ENCODE data around the gene FRS3. TPM values are rescaled to one million over a fixed set of nuclear protein-coding genes. Genes with fewer than 3 reads are reported as not detected.

FRS3 gene
- total RNA-seq, 2 experiments from 2014 or later: 5.6 to 8.7 TPM

DNA sequence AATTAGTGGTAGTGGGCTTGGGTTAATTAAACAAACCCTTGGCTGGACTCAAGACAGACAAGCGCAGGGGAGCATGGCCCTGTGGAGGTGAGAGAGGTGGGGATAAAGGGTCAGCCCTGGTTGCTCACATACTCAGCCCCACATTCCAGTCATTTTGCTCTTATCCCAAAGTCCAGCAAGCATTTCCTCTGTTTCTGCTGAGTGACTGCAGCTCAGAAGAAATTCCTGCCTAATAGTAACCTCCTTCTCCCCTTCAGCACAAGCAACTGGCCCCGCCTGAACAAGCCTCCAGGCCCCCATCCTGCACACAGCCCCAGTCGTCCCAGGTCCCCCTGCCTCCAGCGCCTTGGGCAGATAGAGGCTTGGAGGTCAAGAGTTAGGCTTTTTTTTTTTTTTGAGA lies 40.7 kb downstream of the FRS3 start:
- intact Hi-C loops (cut with micrococcal nuclease; ENCODE audit: unreplicated experiment): no loop called here
- no peaks in the 10 kb centered on the region for H3K9me2 ChIP-seq (ENCODE audit: insufficient read depth, low read length)
- ChIA-PET POLR2A (no interaction called here), CTCF (ENCODE audit: unreplicated experiment) (interaction anchor here (0.6 to 1.8 kb wide), 2 partner anchors 11 to 34 kb away, joined by 3 to 6 read pairs; no protein-coding TSS in a partner anchor)
- H3K79me2 ChIP-seq (ENCODE audit: insufficient read depth, low read depth, low read length): no peaks in the 10 kb centered on the region
- no peak for DNase-seq (ENCODE audit: low spot score)
- peaks cover 9% of the 10 kb centered on the region for H3K4me1 ChIP-seq (ENCODE audit: insufficient read depth, low read length, poor library complexity, severe bottlenecking)
- no peaks in the 10 kb centered on the region for H4K20me1 ChIP-seq (ENCODE audit: insufficient read depth, low read length)
- no peak overlapping the region for H3K4me2 ChIP-seq (ENCODE audit: low read length)
- H3K4me3 ChIP-seq (ENCODE audit: low read depth, low read length, poor library complexity, severe bottlenecking): no peak overlapping the region
- no TSS peak for BruUV-seq (replicated peaks)
- H3K27ac ChIP-seq (ENCODE audit: low read depth, low read length, poor library complexity, severe bottlenecking): no peak overlapping the region
- no peak for TF ChIP-seq EZH2phosphoT487 (IDR thresholded peaks at IDR 0.05; ENCODE audit: borderline replicate concordance, low read depth, low read length)
- TF ChIP-seq, protein P1, sequence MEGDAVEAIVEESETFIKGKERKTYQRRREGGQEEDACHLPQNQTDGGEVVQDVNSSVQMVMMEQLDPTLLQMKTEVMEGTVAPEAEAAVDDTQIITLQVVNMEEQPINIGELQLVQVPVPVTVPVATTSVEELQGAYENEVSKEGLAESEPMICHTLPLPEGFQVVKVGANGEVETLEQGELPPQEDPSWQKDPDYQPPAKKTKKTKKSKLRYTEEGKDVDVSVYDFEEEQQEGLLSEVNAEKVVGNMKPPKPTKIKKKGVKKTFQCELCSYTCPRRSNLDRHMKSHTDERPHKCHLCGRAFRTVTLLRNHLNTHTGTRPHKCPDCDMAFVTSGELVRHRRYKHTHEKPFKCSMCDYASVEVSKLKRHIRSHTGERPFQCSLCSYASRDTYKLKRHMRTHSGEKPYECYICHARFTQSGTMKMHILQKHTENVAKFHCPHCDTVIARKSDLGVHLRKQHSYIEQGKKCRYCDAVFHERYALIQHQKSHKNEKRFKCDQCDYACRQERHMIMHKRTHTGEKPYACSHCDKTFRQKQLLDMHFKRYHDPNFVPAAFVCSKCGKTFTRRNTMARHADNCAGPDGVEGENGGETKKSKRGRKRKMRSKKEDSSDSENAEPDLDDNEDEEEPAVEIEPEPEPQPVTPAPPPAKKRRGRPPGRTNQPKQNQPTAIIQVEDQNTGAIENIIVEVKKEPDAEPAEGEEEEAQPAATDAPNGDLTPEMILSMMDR (conservative IDR thresholded peaks at IDR 0.05; ENCODE audit: low read length): no peak
- no peaks in the 10 kb centered on the region for H3K9me3 ChIP-seq (ENCODE audit: low read length)
- H3K36me3 ChIP-seq (ENCODE audit: insufficient read depth, low read length): no peaks in the 10 kb centered on the region
- H2AFZ ChIP-seq (ENCODE audit: low read length): no peak overlapping the region

DNA sequence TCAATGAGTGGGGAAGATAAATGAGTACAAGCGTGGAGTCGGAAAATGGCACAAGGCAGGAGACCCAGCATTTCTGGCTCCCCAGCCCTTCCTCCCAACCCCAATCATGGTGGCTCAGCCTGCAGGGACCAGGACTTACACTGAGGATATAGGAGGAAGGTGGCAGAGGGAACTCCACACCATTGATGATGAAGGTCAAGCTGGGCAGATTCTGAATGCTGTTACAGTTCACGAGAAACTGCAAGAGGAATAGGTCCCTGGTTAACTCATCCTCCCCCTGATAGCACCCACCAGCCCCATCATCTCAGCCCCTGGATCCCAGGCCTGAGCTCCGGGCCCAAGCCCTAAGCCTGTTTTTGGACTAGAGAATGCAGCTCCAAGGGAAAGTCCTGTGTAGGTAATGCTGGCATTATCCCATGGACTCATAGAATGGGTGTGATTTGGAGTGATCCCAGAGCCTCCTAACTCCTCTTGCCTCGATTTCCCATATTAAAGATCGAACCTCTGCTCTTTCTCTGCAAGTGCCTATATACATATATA lies 42.0 kb downstream of the FRS3 start:
- no TSS peak for BruUV-seq (replicated peaks)
- intact Hi-C loops (cut with micrococcal nuclease; ENCODE audit: unreplicated experiment): no loop called here
- POLR2A ChIA-PET: no interaction called here
- no peaks in the 10 kb centered on the region for H3K9me3 ChIP-seq (ENCODE audit: low read length)
- H3K4me1 ChIP-seq (ENCODE audit: insufficient read depth, low read length, poor library complexity, severe bottlenecking): peaks cover 21% of the 10 kb centered on the region
- no peak for TF ChIP-seq EZH2phosphoT487 (IDR thresholded peaks at IDR 0.05; ENCODE audit: borderline replicate concordance, low read depth, low read length)
- TF ChIP-seq, protein P1 (conservative IDR thresholded peaks at IDR 0.05; ENCODE audit: low read length): no peak
- H3K9me2 ChIP-seq (ENCODE audit: insufficient read depth, low read length): no peaks in the 10 kb centered on the region
- CTCF ChIA-PET (ENCODE audit: unreplicated experiment): interaction anchor here (1.8 kb wide), 1 partner anchor 33 kb away, joined by 6 read pairs; no protein-coding TSS in a partner anchor
- H3K79me2 ChIP-seq (ENCODE audit: insufficient read depth, low read depth, low read length): peaks cover 11% of the 10 kb centered on the region; the same call in 1 of the 2 replicates
- H3K4me3 ChIP-seq (ENCODE audit: low read depth, low read length, poor library complexity, severe bottlenecking): no peak overlapping the region
- no peaks in the 10 kb centered on the region for H4K20me1 ChIP-seq (ENCODE audit: insufficient read depth, low read length)
- no peak for DNase-seq (ENCODE audit: low spot score)
- H3K36me3 ChIP-seq (ENCODE audit: insufficient read depth, low read length): no peaks in the 10 kb centered on the region
- no peak overlapping the region for H2AFZ ChIP-seq (ENCODE audit: low read length)
- no peak overlapping the region for H3K4me2 ChIP-seq (ENCODE audit: low read length)
- no peak overlapping the region for H3K27ac ChIP-seq (ENCODE audit: low read depth, low read length, poor library complexity, severe bottlenecking)

DNA sequence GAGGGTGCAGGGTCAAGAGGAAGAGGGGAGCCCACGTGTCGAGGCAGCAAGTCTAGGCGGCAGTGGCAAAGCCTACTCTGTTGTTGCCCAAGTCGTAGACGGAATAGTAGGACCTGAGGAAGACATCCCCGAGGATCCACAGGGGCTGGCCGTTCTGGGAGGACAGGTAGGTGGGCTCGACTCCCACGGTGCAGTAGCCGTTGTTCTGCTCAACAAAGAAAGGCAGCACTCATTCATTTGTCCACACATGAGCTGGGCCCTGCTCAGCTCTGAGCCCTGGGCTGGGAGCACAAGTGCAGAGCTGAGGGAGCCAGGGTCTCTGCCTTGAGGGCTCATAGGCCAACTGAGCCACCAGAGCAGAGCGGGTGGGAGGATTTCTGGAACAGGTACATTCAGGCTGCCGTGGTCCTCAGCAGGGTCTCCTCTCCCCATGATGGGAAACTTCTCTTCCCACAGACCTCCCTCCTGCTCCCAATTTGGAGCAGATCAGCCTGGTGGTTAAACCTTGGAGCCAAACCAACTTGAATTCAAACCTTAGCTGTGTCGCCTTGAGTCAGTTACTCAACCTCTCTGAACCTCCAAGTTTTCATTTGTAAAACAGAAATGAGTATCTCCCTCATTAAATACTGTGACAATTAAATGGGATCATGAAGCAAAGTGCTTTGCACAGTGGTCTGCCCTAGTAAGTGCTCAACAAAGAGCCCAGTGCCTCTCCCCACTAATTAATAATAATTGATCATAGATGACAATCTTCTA lies 42.7 kb downstream of the FRS3 start:
- TF ChIP-seq EZH2phosphoT487 (IDR thresholded peaks at IDR 0.05; ENCODE audit: borderline replicate concordance, low read depth, low read length): no peak
- TF ChIP-seq, protein P1 (conservative IDR thresholded peaks at IDR 0.05; ENCODE audit: low read length): no peak
- no peak for DNase-seq (ENCODE audit: low spot score)
- Histone ChIP-seq H3K36me3 (ENCODE audit: insufficient read depth, low read length) (no peaks in the 10 kb centered on the region), H3K9me3 (ENCODE audit: low read length) (no peaks in the 10 kb centered on the region), H3K4me3 (ENCODE audit: low read depth, low read length, poor library complexity, severe bottlenecking) (no peak overlapping the region), H3K4me2 (ENCODE audit: low read length) (no peak overlapping the region), H3K9me2 (ENCODE audit: insufficient read depth, low read length) (no peaks in the 10 kb centered on the region), H3K4me1 (ENCODE audit: insufficient read depth, low read length, poor library complexity, severe bottlenecking) (peaks cover 28% of the 10 kb centered on the region), H3K27ac (ENCODE audit: low read depth, low read length, poor library complexity, severe bottlenecking) (no peak overlapping the region), H3K79me2 (ENCODE audit: insufficient read depth, low read depth, low read length) (peaks cover 18% of the 10 kb centered on the region), H4K20me1 (ENCODE audit: insufficient read depth, low read length) (no peaks in the 10 kb centered on the region), H2AFZ (ENCODE audit: low read length) (no peak overlapping the region)
- ChIA-PET POLR2A (no interaction called here), CTCF (ENCODE audit: unreplicated experiment) (interaction anchor here (0.6 to 1.8 kb wide), 4 partner anchors 20 to 661 kb away, joined by 3 to 9 read pairs (median 6); no protein-coding TSS in a partner anchor)
- intact Hi-C loops (cut with micrococcal nuclease; ENCODE audit: unreplicated experiment): no loop called here
- BruUV-seq (replicated peaks): no TSS peak
